Endothelial cell of umbilical vein (primary cell): ENCODE data around the gene SPINT4. TPM values are rescaled to one million over a fixed set of nuclear protein-coding genes. Genes with fewer than 3 reads are reported as not detected.

Experiments
- BruUV-seq: library from RNA; stranded (reverse); fragments of 400-500 nt; replicated peaks from 2 replicates; lab custom pipeline; 2021; lab: Mats Ljungman, UMichigan
- CTCF ChIA-PET: fragments of 300-600, 350-600 bp; sonication (Branson Sonifier 250); formaldehyde crosslinking; loops from one replicate; lab custom pipeline; 2021; ENCODE audit warnings: antibody characterized with exemption, inconsistent platforms; lab: Charles Lee
- POLR2A ChIA-PET: fragments of 300-600, 350-600 bp; sonication (Branson Sonifier 250); formaldehyde crosslinking; loops from one replicate; lab custom pipeline; 2021; ENCODE audit warnings: antibody characterized with exemption, inconsistent platforms; lab: Charles Lee
- DNase-seq: peaks from one replicate; pipeline ENCODE4 v3.0.0-alpha.2; 2011; ENCODE audit warnings: low read depth, low spot score
- FAIRE-seq: peaks from 2 replicates; lab custom pipeline; 2011; peaks lifted over from hg19 to GRCh38; lab: Jason Lieb, UNC
- H2AFZ ChIP-seq: 2 replicates; pipeline ENCODE4 v1.6.0; 2012; ENCODE audit warnings: low read depth, low read length, control low read depth, inconsistent platforms
- H3K27ac ChIP-seq: 2 replicates; pipeline ENCODE4 v1.5.1; 2011; ENCODE audit warnings: low read depth, mild to moderate bottlenecking, control low read depth, low read length, moderate library complexity; ENCODE audit not compliant: insufficient read depth
- H3K27me3 ChIP-seq, 2 experiments: 2 replicates each; pipeline versions ENCODE4 v1.6.0 to v1.6.1; 2011; ENCODE audit warnings: low read length in 2 of 2, mixed read lengths in 1 of 2; ENCODE audit not compliant: control insufficient read depth in 2 of 2, insufficient read depth in 2 of 2
- H3K36me3 ChIP-seq, 2 experiments: 2 replicates in 1 of 2; 3 replicates in 1 of 2; pipeline ENCODE4 v1.5.1; 2011; ENCODE audit warnings: low read length in 2 of 2, mild to moderate bottlenecking in 1 of 2, moderate library complexity in 1 of 2; ENCODE audit not compliant: control insufficient read depth in 2 of 2, insufficient read depth in 2 of 2; ENCODE audit errors: extremely low read depth in 1 of 2
- H3K4me1 ChIP-seq: 3 replicates; pipeline ENCODE4 v1.5.1; 2011; ENCODE audit warnings: mild to moderate bottlenecking, low read length; ENCODE audit not compliant: control insufficient read depth, insufficient read depth; ENCODE audit errors: extremely low read depth
- H3K4me2 ChIP-seq: 2 replicates; pipeline ENCODE4 v1.6.1; 2011; ENCODE audit warnings: low read length, control low read depth, mixed read lengths; ENCODE audit not compliant: insufficient read depth
- H3K4me3 ChIP-seq, 3 experiments: fragments of 200-600 bp in 1 of 3; sonication (generic), shearing (Covaris generic) in 1 of 3; replicated peaks in 1 of 3; 2 replicates each; pipeline ENCODE4 v1.5.1; 2011 to 2016; ENCODE audit warnings: control low read depth in 3 of 3, low read length in 3 of 3, mild to moderate bottlenecking in 2 of 3, inconsistent platforms in 1 of 3, low read depth in 1 of 3, moderate library complexity in 1 of 3; ENCODE audit not compliant: insufficient read depth in 1 of 3
- H3K79me2 ChIP-seq: 2 replicates; pipeline ENCODE4 v1.6.0; 2012; ENCODE audit warnings: low read length, inconsistent platforms; ENCODE audit not compliant: control insufficient read depth, insufficient read depth
- H3K9ac ChIP-seq: replicated peaks from 2 replicates; pipeline ENCODE3; 2011; ENCODE audit warnings: low read length, control low read depth; ENCODE audit not compliant: insufficient read depth; ENCODE audit errors: extremely low read depth
- H3K9me1 ChIP-seq: replicated peaks from 3 replicates; pipeline ENCODE4 v1.6.0; 2011; ENCODE audit warnings: mild to moderate bottlenecking, low read length; ENCODE audit not compliant: control insufficient read depth, insufficient read depth; ENCODE audit errors: extremely low read depth
- H3K9me3 ChIP-seq: replicated peaks from 2 replicates; pipeline ENCODE4 v1.5.1; 2012; ENCODE audit warnings: low read length, inconsistent platforms; ENCODE audit not compliant: control insufficient read depth, insufficient read depth
- H4K20me1 ChIP-seq: replicated peaks from 2 replicates; pipeline ENCODE3; 2011; ENCODE audit warnings: mild to moderate bottlenecking, low read length; ENCODE audit not compliant: control insufficient read depth, insufficient read depth; ENCODE audit errors: extremely low read depth
- CTCF ChIP-seq, 2 donors: IDR thresholded peaks; 1 replicate in 1 of 2; 2 replicates in 1 of 2; pipeline ENCODE4 v1.5.1; 2011; ENCODE audit warnings: low read length in 2 of 2, mild to moderate bottlenecking in 2 of 2, moderate library complexity in 2 of 2, control low read depth in 1 of 2, inconsistent platforms in 1 of 2, low read depth in 1 of 2; ENCODE audit not compliant: insufficient read depth in 1 of 2; ENCODE audit errors: extremely low read depth in 1 of 2
- EZH2 ChIP-seq: IDR thresholded peaks from 2 replicates; pipeline ENCODE4 v1.6.1; 2012; ENCODE audit warnings: borderline replicate concordance, low read depth, mild to moderate bottlenecking, moderate library complexity, low read length, inconsistent platforms; ENCODE audit not compliant: severe bottlenecking
- FOS ChIP-seq: IDR thresholded peaks from 2 replicates; pipeline ENCODE4 v1.6.1; 2011; ENCODE audit warnings: mild to moderate bottlenecking, low read length, moderate library complexity, borderline replicate concordance; ENCODE audit not compliant: insufficient read depth
- GATA2 ChIP-seq: IDR thresholded peaks from 2 replicates; pipeline ENCODE4 v1.7.0; 2011; ENCODE audit warnings: low read depth, mild to moderate bottlenecking, moderate library complexity, mixed read lengths, low read length; ENCODE audit not compliant: insufficient read length, insufficient read depth
- JUN ChIP-seq: IDR thresholded peaks from 2 replicates; pipeline ENCODE4 v1.6.1; 2011; ENCODE audit warnings: borderline replicate concordance, low read depth; ENCODE audit not compliant: insufficient read length, insufficient read depth
- MAX ChIP-seq: IDR thresholded peaks from 2 replicates; pipeline ENCODE4 v1.6.1; 2011; ENCODE audit not compliant: insufficient read depth, insufficient read length
- MYC ChIP-seq: IDR thresholded peaks from one replicate; pipeline ENCODE4 v1.6.1; 2011; ENCODE audit warnings: mild to moderate bottlenecking, low read depth, low read length
- POLR2A ChIP-seq: IDR thresholded peaks from 2 replicates; pipeline ENCODE4 v1.6.1; 2012; ENCODE audit warnings: low read depth, mild to moderate bottlenecking, control low read depth, low read length
- POLR2AphosphoS5 ChIP-seq: IDR thresholded peaks from 2 replicates; pipeline ENCODE4 v1.6.1; 2012; ENCODE audit warnings: low read depth, mild to moderate bottlenecking, control low read depth, low read length, moderate library complexity; ENCODE audit not compliant: insufficient read depth
- dilution Hi-C: fragments of 300-500 bp; cut with MboI; formaldehyde crosslinking; loops from one replicate; pipeline ENCODE4 v1.15.0; 2019; ENCODE audit warnings: low sequenced_read_pairs; ENCODE audit not compliant: extremely low pct_ligation_motif_present
- intact Hi-C: fragments of 100-400 bp; cut with micrococcal nuclease; formaldehyde crosslinking; loops from one replicate; pipeline ENCODE4 v1.10.0; 2022
- polyA plus RNA-seq, 4 experiments: library from polyadenylated mRNA; depleted of rRNA in 3 of 4; stranded (reverse) in 3 of 4; unstranded in 1 of 4; fragments of >200 nt; gene quantifications; 2 replicates each; pipeline versions ENCODE4 v1.2.1 to v1.2.3, GENCODE V29; 2011 to 2012; ENCODE audit warnings: missing spikeins in 1 of 4
- total RNA-seq: library from RNA; stranded (reverse); gene quantifications from 2 replicates; pipeline ENCODE4 v1.2.3, GENCODE V29; 2021

SPINT4 gene
- total and polyA plus RNA-seq, 2 donors (not counting 3 experiments of a cell fraction or from before 2014, with no cell fraction given) = not detected

GRCh38 chr20:45695496-45695895 lies 26.7 kb upstream of the SPINT4 start:
- H3K27me3 ChIP-seq = no peaks in the 10 kb centered on the region
- DNase-seq = no peak
- BruUV-seq = no TSS peak

More at GRCh38 chr20:45695496-45695895, 26.7 kb upstream of the SPINT4 start:
- Histone ChIP-seq H3K79me2 (no peaks in the 10 kb centered on the region), H4K20me1 (no peaks in the 10 kb centered on the region), H3K9me1 (no peaks in the 10 kb centered on the region), H3K9ac (no peak overlapping the region), H3K4me2 (no peak overlapping the region), H3K4me3 (no peak overlapping the region), H3K9me3 (no peaks in the 10 kb centered on the region), H3K27ac (no peak overlapping the region), H3K36me3 (no peaks in the 10 kb centered on the region), H3K4me1 (no peaks in the 10 kb centered on the region), H2AFZ (no peak overlapping the region)
- intact Hi-C loops = no loop called here
- CTCF ChIA-PET = interaction anchor here (0.7 kb wide), 1 partner anchor 14 kb away, joined by 3 read pairs; no protein-coding TSS in a partner anchor
- POLR2A ChIA-PET = no interaction called here
- dilution Hi-C loops = no loop called here
- no peak for FAIRE-seq
- TF ChIP-seq EZH2 (no peak), POLR2AphosphoS5 (no peak), POLR2A (no peak), GATA2 (no peak), MYC (no peak), MAX (no peak), JUN (no peak), CTCF (IDR thresholded peaks at IDR 0.05; ENCODE audit: extremely low read depth in 1 of 2, insufficient read depth in 1 of 2, low read depth in 1 of 2, low read length in 2 of 2) (no peak), FOS (no peak)
